Cardiac muscle cell (in vitro differentiated cells and primary cell): ENCODE measurements around the gene PLEK. TPM values are rescaled to one million over a fixed set of nuclear protein-coding genes. Genes with fewer than 3 reads are reported as not detected.

Experiments used
- DNase-seq, 2 donors: peaks; one replicate each; pipeline versions ENCODE4 v3.0.0 to v3.0.0-alpha.2; 2010 to 2017; ENCODE audit warnings: low read depth in 1 of 2, low spot score in 1 of 2
- H3K27ac ChIP-seq: fragments of 200-600 bp; sonication (generic); 2 replicates; pipeline ENCODE4 v1.5.1; 2016
- H3K27me3 ChIP-seq: fragments of 200-600 bp; sonication (generic); 2 replicates; pipeline ENCODE4 v1.6.0; 2016; ENCODE audit warnings: control low read depth
- H3K36me3 ChIP-seq: fragments of 200-600 bp; sonication (generic); 2 replicates; pipeline ENCODE4 v1.5.1; 2016; ENCODE audit warnings: control low read depth
- H3K4me1 ChIP-seq: fragments of 200-600 bp; sonication (generic); 2 replicates; pipeline ENCODE4 v1.8.1; 2017; ENCODE audit warnings: low read depth, mild to moderate bottlenecking, mixed run types
- H3K4me3 ChIP-seq: fragments of 200-600 bp; sonication (generic); 2 replicates; pipeline ENCODE4 v1.5.1; 2016; ENCODE audit warnings: mild to moderate bottlenecking
- H3K9me3 ChIP-seq: fragments of 200-600 bp; sonication (generic); 2 replicates; pipeline ENCODE4 v1.5.1; 2017; ENCODE audit warnings: low read depth, mild to moderate bottlenecking, control low read depth
- CTCF ChIP-seq: IDR thresholded peaks from 2 replicates; pipeline ENCODE4 v1.5.1; 2012; ENCODE audit warnings: low read depth, mild to moderate bottlenecking, low read length
- polyA plus RNA-seq: library from polyadenylated mRNA; unstranded; fragments of >200 nt; fragmentation: Nextera tagmentation; extraction: Ambion mirVana; gene quantifications from 2 replicates; pipeline ENCODE4 v1.2.1, GENCODE V29; 2016
- total RNA-seq: library from RNA; depleted of rRNA; stranded (reverse); fragments of >200 nt; gene quantifications from 2 replicates; pipeline ENCODE4 v1.2.3, GENCODE V29; 2016

Gene PLEK
- total and polyA plus RNA-seq, 2 experiments from 2014 or later, result not detected

- H3K27me3 ChIP-seq, result peaks cover 67% of the 10 kb centered on the region
- no peaks in the 10 kb centered on the region for H3K36me3 ChIP-seq
- H3K4me3 ChIP-seq, result peak overlapping the region; percentile 54
- no peaks in the 10 kb centered on the region for H3K9me3 ChIP-seq
- DNase-seq, result peak in 1 of 2 donors; percentile 58
- TF ChIP-seq CTCF, result no peak
- H3K4me1 ChIP-seq, result peaks cover 3% of the 10 kb centered on the region
- no peak overlapping the region for H3K27ac ChIP-seq
These were observed 44.9 kb upstream of the PLEK start for GRCh38 chr2:68320118-68320641.

GRCh38 chr2:68325056-68325455, 40.0 kb upstream of the PLEK start:
- Histone ChIP-seq H3K4me1 (no peaks in the 10 kb centered on the region), H3K27ac (no peak overlapping the region), H3K4me3 (no peak overlapping the region), H3K27me3 (peaks cover 48% of the 10 kb centered on the region), H3K36me3 (no peaks in the 10 kb centered on the region), H3K9me3 (no peaks in the 10 kb centered on the region)
- DNase-seq, result no peak
- no peak for TF ChIP-seq CTCF

- no peak for TF ChIP-seq CTCF
- no peak overlapping the region for H3K4me3 ChIP-seq
- H3K27ac ChIP-seq, result no peak overlapping the region
- DNase-seq, result no peak
- H3K27me3 ChIP-seq, result peaks cover 14% of the 10 kb centered on the region
- H3K9me3 ChIP-seq, result no peaks in the 10 kb centered on the region
- H3K4me1 ChIP-seq, result no peaks in the 10 kb centered on the region
- H3K36me3 ChIP-seq, result no peaks in the 10 kb centered on the region
These were observed 36.2 kb upstream of the PLEK start for GRCh38 chr2:68328901-68329300.

GRCh38 chr2:68330691-68331090, 34.4 kb upstream of the PLEK start:
- Histone ChIP-seq H3K4me1 (no peaks in the 10 kb centered on the region), H3K27me3 (peaks cover 8% of the 10 kb centered on the region), H3K27ac (no peak overlapping the region), H3K4me3 (no peak overlapping the region), H3K9me3 (no peaks in the 10 kb centered on the region), H3K36me3 (no peaks in the 10 kb centered on the region)
- DNase-seq, result peak in 1 of 2 donors; percentile 66
- no peak for TF ChIP-seq CTCF

GRCh38 chr2:68333009-68333408, 32.1 kb upstream of the PLEK start:
- TF ChIP-seq CTCF, result no peak
- no peaks in the 10 kb centered on the region for H3K36me3 ChIP-seq
- H3K27ac ChIP-seq, result no peak overlapping the region

More at GRCh38 chr2:68333009-68333408, 32.1 kb upstream of the PLEK start:
- no peak for DNase-seq
- H3K27me3 ChIP-seq, result peaks cover 3% of the 10 kb centered on the region
- no peaks in the 10 kb centered on the region for H3K9me3 ChIP-seq
- no peaks in the 10 kb centered on the region for H3K4me1 ChIP-seq
- no peak overlapping the region for H3K4me3 ChIP-seq
